Measurements from ENCODE around the gene MIOX. TPM values are rescaled to one million over a fixed set of nuclear protein-coding genes. Genes with fewer than 3 reads are reported as not detected.

The MIOX gene
- total and polyA plus RNA-seq, 2 of the 13 experiments (the other 11 are each of a cell fraction or from before 2014, with no cell fraction given), result 1.5 to 2.9 TPM

- TF ChIP-seq ZNF800 (CRISPR knock-in tag; IDR thresholded peaks at IDR 0.05) (no peak), ZEB1 (IDR thresholded peaks at IDR 0.05; ENCODE audit: insufficient replicate concordance, low read depth) (no peak), ZNF329 (CRISPR knock-in tag; IDR thresholded peaks at IDR 0.05; ENCODE audit: low read depth) (peak; percentile 51; the same call in 1 of the 2 replicates), ZNF468 (CRISPR knock-in tag; IDR thresholded peaks at IDR 0.05) (0 out of 2 replicates have a peak, but pooled peaks have one; percentile 66), HOXA9 (CRISPR knock-in tag; IDR thresholded peaks at IDR 0.05; ENCODE audit: borderline replicate concordance) (peak; percentile 63), ZNF768 (CRISPR knock-in tag; IDR thresholded peaks at IDR 0.05) (0 out of 2 replicates have a peak, but pooled peaks have one; percentile 4), TP53 (CRISPR knock-in tag; conservative IDR thresholded peaks at IDR 0.05) (no peak), ATF5 (CRISPR knock-in tag; IDR thresholded peaks at IDR 0.05; ENCODE audit: low read depth) (no peak; the same call in 1 of the 2 replicates), KDM5B (CRISPR knock-in tag; IDR thresholded peaks at IDR 0.05; ENCODE audit: borderline replicate concordance) (no peak), ZNF354B (CRISPR knock-in tag; IDR thresholded peaks at IDR 0.05) (peak; percentile 86; the same call in 1 of the 2 replicates), HDAC1 (CRISPR knock-in tag; IDR thresholded peaks at IDR 0.05) (peak; percentile 16; the same call in 1 of the 2 replicates), ZNF670 (CRISPR knock-in tag; IDR thresholded peaks at IDR 0.05; ENCODE audit: borderline replicate concordance) (peak; percentile 38; the same call in 1 of the 2 replicates), AGO2 (optimal IDR thresholded peaks at IDR 0.05; ENCODE audit: low read depth, low read length) (peak; percentile 82), NR1H2 (CRISPR knock-in tag; IDR thresholded peaks at IDR 0.05; ENCODE audit: borderline replicate concordance, low read depth) (0 out of 2 replicates have a peak, but pooled peaks have one; percentile 32), ZNF503 (CRISPR knock-in tag; IDR thresholded peaks at IDR 0.05) (peak; percentile 58; the same call in 1 of the 2 replicates)
- TF ChIP-seq, protein P1, sequence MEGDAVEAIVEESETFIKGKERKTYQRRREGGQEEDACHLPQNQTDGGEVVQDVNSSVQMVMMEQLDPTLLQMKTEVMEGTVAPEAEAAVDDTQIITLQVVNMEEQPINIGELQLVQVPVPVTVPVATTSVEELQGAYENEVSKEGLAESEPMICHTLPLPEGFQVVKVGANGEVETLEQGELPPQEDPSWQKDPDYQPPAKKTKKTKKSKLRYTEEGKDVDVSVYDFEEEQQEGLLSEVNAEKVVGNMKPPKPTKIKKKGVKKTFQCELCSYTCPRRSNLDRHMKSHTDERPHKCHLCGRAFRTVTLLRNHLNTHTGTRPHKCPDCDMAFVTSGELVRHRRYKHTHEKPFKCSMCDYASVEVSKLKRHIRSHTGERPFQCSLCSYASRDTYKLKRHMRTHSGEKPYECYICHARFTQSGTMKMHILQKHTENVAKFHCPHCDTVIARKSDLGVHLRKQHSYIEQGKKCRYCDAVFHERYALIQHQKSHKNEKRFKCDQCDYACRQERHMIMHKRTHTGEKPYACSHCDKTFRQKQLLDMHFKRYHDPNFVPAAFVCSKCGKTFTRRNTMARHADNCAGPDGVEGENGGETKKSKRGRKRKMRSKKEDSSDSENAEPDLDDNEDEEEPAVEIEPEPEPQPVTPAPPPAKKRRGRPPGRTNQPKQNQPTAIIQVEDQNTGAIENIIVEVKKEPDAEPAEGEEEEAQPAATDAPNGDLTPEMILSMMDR (CRISPR knock-in tag; IDR thresholded peaks at IDR 0.05), result peak; percentile 46
- TF ChIP-seq, protein P2, sequence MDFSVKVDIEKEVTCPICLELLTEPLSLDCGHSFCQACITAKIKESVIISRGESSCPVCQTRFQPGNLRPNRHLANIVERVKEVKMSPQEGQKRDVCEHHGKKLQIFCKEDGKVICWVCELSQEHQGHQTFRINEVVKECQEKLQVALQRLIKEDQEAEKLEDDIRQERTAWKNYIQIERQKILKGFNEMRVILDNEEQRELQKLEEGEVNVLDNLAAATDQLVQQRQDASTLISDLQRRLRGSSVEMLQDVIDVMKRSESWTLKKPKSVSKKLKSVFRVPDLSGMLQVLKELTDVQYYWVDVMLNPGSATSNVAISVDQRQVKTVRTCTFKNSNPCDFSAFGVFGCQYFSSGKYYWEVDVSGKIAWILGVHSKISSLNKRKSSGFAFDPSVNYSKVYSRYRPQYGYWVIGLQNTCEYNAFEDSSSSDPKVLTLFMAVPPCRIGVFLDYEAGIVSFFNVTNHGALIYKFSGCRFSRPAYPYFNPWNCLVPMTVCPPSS (IDR thresholded peaks at IDR 0.05), result no peak
- TF ChIP-seq, protein P3, sequence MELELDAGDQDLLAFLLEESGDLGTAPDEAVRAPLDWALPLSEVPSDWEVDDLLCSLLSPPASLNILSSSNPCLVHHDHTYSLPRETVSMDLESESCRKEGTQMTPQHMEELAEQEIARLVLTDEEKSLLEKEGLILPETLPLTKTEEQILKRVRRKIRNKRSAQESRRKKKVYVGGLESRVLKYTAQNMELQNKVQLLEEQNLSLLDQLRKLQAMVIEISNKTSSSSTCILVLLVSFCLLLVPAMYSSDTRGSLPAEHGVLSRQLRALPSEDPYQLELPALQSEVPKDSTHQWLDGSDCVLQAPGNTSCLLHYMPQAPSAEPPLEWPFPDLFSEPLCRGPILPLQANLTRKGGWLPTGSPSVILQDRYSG (CRISPR knock-in tag; IDR thresholded peaks at IDR 0.05), result 0 out of 2 replicates have a peak, but pooled peaks have one; percentile 56
These were observed 39.6 kb downstream of the MIOX start (continued) for GRCh38 chr22:50526108-50526833.
